ENCODE measurements around the gene MSTO1.
A peak's percentile ranks its signal among the peaks of the same experiment; 100 is the strongest.
"Not testable (repeated sequence)": the region's sequence is repeated elsewhere in the genome, so short reads cannot be mapped to it uniquely, and the experiment has no call there.

MSTO1 gene

GRCh38 chr1:155622191-155622590 lies 12.2 kb downstream of the MSTO1 start:
- no peak for DNase-seq

- DNase-seq: no peak
Observed at GRCh38 chr1:155623357-155623756, 13.3 kb downstream of the MSTO1 start.

GRCh38 chr1:155626428-155626827 lies 16.4 kb downstream of the MSTO1 start:
- not testable (repeated sequence) for DNase-seq

- no peak for DNase-seq
Observed at GRCh38 chr1:155636397-155637153, 26.6 kb downstream of the MSTO1 start.

DNA sequence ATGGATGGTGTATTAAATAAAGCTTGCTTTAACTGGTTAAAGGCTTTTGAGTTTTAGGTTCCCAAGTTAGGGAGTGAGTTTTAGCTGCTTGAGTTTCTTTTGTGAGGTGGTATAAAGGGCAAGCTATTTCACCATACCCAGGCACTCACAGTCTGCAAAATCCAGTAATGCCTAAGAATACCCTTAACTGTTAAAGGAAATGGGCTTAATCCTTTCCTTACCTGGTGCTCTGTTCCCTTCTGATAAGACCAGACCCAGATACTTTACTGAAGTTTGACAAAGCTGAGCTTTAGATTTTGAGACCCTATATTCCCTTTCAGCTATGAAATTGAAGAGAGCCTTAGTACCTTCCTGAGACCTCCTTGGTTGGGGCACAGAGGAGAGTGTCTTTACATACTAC lies 30.3 kb downstream of the MSTO1 start:
- DNase-seq: no peak

GRCh38 chr1:155642559-155643180 lies 32.7 kb downstream of the MSTO1 start:
- DNase-seq: peak; percentile 9

GRCh38 chr1:155643230-155643629 lies 33.2 kb downstream of the MSTO1 start:
- peak; percentile 7 for DNase-seq

DNA sequence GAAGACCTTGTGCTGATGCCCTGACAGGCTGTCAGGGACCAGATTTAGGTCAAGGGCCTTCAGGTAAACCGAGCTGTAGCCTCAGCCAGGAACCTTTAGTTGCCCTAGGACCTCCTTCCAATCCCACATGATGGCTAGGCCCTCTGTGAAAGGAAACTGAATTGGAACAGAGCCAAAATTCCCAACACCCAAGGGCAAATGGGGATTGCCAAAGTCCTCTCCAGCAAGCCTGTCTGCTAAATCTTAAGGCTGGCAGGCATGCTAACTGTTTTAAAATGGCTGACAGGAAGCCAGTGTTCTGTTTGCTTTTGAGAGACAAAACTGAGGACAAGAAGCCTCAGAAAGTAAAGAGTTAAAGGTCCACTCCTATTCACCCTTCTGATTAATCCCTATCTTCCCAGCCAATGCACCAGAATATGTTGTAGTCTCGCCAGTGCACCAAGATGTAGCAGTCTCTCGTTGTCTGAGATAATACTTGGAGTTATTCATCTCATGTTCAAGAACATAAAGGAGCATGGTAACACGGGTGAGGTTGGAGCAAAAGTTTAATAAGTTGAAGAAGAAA lies 35.1 kb downstream of the MSTO1 start:
- DNase-seq: peak; percentile 39

GRCh38 chr1:155645648-155646047 lies 35.6 kb downstream of the MSTO1 start:
- no peak for DNase-seq

GRCh38 chr1:155646307-155646706 lies 36.3 kb downstream of the MSTO1 start:
- DNase-seq: peak; percentile 12

DNA sequence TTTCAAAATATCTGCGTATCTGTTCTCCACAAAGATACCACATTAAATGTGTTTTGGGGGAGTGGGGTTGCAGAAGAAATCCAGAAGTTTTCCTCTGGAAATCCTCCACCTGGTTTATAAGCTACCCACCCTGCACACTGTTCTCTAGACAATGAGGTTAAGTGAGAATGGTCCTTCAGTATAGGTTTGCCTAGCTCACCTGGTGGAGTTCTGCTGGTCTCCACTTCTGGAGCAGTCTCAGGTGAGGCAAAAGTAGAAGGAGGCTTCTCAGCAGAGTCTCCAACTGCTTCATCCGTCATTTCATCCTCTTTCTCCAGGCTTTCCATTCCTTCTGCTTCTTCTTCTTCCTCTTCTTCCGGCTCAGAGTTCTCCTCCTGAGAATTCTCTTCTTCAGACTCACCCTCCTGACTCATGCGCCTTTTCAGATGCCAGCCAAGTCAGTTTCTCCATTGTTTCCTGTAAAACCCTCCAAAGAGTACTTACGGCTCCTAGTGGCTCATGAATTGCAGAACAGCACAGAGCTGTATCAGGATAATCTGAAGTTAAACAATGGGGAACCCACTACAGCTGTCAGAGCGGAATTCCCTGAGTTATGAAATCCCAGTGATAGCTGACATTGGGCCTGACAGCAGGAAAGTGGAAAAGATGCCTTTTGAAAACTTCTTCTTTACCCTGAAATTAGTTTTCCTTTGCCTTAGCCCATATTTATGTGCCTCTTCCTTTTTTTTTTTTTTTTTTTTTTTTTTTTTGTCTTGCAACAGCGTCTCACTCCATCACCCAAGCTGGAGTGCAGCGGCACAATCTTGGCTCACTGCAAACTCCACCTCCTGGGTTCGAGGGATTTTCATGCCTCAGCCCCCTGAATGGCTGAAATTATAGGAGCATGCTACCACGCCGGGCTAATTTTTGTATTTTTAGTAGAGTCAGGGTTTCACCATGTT lies 38.5 kb downstream of the MSTO1 start:
- DNase-seq: peak; percentile 42

DNA sequence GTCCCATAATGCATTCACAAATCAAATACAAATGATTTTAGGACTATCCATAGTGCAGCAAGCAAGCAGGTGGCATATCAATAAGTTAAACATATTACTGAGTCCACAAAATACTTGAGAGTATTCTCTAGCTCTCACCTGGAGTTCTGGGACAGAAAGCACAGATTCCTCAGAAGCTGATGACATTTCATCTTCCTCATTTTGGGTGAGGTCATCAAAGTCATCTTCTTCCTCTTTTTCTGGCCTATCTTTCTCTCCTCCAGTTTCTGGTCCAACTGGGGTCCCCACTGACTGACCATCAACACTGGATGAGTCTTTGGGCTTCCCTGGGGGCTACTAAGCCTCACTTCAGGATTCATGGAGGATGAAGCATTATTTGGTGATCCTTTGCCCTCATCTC lies 39.7 kb downstream of the MSTO1 start:
- DNase-seq: no peak

GRCh38 chr1:155650231-155650757 lies 40.3 kb downstream of the MSTO1 start:
- DNase-seq: no peak

DNA sequence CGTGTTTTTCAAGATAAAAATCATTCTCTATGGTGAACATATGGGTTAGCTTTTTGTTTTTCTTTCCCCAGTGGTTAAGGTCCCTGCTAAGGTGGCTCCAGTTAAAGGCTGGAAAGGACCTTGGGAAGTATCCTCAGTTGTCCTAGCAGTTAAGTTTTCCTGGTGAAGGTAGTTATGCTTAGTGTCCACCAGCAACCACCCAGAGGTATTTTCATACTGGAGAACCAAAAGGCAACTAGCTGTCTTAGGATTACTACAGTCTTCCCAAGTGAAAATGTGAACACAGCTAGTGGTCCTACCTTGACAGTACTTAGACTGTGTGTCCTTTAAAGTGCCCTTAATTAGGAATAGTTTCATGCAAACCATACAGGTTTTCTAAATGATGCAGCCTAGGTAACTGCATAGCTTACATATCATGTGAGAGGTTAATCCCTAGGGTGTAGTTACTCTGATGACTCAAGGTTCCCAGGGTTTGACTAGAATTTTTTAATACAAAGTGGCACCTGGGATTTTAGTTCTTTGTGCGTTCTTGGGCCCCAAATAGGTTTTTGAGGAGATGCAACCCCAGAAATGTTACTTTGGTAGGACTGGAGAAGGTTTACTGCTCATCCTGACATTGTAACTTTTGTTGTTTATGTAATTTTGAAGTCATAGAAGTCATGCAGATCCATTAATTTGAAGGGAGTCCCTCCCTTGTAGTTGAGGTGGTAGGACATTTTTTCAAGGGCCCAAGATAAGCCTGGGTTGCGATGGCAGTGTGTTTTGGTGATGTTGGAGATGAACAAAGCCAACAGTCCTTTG lies 42.0 kb downstream of the MSTO1 start:
- DNase-seq: peak; percentile 51

DNA sequence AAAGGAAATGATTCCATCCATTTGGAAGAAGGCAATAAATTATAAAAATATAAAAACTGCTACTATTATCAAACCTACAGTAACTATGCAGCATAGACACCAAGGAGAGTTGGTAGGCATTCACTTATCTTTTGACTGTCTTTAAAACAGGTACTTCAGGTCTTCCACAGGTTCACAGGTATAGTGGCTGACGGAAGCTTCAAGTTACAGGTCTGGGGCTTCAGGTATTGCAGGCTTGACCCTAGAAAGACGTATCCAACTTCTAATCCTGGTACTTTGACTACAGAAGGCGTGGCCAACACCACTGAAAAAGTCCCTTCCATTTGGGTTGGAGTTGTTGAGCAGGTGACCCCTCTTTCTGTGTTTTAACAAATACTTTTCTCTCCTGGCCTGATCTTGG lies 42.9 kb downstream of the MSTO1 start:
- no peak for DNase-seq

DNA sequence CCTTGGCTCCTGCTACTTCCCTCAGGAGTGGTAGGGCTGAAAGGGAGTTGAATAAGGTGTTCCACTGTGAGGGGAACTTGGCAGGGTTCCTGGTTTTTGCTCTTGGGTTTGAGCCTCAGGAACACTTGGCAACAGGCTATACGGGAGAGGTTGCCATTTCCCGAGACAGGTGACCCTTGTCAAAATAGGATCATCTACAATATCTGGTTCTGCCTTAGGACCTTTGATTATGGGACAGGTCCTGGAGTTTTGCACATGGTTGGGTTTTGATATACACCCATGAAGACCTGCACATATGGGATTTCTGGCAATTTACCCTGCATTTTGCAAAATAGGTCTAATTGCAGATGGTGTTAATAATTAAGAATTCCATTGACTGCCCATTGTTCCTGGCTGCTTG lies 47.4 kb downstream of the MSTO1 start:
- peak; percentile 63 for DNase-seq

DNA sequence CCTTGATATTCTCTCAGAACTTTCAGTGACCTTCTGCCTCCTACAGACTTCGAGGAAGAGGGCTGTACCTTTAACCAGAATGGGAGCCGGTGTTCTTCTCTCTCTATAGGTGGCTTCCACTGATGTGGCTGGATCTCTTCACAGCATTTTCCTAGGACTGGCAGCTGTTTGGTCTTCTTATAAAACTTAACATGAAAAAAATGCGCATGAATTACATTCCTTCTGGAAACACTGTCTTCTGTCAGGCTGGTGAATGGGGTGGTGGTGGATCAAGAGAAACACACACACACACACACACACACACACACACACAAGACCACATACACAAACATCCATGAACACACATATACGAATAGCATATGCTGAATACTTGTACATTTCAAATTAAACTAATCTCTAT lies 51.2 kb downstream of the MSTO1 start:
- not testable (repeated sequence) for DNase-seq
